ENCODE data around the gene C13orf46.
"Not testable (repeated sequence)": the region's sequence is repeated elsewhere in the genome, so short reads cannot be mapped to it uniquely, and the experiment has no call there.

C13orf46 gene

DNA sequence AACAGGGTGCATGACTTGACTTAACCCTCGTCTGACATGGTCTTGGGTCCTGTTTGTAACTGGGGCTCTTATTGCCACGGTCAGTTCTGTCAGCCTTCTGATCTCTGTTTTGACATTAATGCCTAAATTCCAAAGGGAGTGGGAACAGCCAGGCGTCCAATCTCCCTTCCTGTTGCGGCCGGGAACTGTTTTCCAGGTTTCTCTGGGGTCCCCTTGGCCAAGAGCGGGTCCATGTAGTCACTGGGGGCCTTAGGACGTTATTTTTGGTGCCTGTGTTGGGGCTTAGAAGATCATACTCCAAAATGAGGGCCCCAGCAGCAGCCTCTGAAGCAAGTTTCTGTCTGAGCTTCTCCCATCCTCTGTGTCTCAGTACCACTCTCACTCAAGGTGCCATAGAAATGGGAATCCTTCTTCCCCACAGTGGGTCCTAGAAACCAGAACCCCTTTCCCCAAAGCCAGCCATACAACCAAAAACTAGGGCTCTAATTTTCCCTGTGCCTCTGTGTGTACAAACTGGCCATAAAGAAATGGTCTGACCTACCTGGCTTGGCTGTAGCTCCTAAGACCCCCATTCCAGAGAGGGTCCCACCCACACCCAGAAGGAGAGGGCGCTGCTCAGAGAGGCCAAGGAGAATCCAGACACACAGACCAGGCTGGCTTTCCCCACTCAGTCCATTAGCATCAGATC, 50.4 kb downstream of the C13orf46 start:
- DNase-seq (ENCODE audit: low read depth): no peak

DNA sequence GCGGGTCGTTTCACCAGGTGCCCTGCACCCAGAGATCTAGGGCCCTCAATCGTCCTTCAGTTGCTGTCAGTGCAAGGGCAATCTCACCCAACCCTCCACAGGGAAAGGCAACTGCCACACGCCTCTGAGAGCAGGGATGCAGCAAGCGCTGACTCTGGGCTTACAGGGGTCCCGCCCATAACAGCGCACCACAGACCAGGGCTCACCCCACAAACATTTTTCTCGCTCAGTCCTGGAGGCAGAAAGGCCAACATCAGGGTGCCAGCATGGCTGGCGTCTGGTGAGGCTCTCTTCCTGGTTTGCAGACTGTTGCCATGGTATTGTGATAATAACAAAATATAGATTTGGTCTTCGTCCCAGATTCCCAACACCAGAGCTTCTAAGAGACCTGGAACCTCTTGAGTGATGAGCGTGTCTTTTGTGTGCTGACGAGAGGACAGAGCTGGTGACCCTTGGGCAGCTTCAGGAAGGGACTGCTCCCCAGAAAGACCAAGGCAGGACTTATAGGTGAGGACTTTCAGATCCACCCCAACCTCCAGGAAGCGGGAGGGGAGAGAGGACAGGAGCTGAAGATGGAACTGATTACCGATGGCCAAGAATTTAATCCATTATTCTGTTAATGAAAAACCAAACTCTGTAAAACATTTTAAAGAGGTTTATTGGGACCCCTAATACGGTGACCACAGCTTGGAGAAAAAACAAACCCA, 51.3 kb downstream of the C13orf46 start:
- DNase-seq (ENCODE audit: low read depth): no peak

DNA sequence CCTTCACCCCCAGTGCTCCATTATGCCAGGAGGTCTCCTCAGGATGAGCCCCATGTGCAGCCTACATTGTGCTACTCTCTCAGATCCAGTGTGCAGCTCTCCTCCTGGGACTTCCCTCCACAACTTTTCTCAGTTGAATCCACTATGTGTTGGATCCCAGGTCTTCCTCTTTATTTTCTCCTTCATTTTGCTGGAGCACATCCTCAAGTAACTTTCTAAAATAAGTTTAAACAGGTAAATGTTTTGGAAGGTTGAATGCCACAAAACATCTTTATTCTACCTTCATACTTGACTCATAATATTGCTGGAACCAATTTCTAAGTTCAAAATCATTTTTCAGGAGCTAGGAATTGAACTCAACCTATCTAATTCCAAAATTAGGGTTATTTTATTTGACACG, 52.1 kb downstream of the C13orf46 start:
- no peak for DNase-seq (ENCODE audit: low read depth)

DNA sequence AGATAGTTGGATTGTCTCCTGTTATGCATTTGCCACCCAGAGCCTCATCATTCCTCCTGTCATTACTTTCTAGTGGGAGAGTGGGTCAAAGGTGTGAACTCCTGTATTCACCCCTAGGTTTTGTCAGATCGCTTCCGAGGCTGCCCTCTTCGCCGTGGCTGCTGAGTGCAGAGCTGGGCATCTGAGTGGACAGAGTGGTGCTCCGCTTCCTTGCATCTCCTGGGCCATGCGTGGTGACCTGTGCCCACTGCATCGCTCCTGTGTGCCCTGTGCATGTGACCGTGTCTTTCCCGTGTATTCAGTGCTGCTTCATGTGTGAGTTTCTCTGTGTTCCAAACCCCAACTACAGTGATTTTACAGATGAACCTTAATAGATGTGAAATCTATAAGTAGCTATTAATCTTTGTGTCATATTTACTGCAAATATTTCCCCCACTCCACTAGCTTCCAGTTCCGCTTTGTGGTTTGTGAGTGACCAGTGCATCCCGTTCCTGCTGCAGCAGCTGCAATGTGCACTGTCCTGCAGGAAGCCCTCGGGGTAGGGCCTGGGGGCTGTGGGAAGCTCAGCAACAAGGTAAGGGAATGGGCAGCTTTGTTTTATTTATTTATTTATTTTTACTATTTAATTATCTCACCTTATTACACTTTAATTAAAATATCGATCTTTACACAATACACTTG, 53.1 kb downstream of the C13orf46 start:
- DNase-seq (ENCODE audit: low read depth): no peak

DNA sequence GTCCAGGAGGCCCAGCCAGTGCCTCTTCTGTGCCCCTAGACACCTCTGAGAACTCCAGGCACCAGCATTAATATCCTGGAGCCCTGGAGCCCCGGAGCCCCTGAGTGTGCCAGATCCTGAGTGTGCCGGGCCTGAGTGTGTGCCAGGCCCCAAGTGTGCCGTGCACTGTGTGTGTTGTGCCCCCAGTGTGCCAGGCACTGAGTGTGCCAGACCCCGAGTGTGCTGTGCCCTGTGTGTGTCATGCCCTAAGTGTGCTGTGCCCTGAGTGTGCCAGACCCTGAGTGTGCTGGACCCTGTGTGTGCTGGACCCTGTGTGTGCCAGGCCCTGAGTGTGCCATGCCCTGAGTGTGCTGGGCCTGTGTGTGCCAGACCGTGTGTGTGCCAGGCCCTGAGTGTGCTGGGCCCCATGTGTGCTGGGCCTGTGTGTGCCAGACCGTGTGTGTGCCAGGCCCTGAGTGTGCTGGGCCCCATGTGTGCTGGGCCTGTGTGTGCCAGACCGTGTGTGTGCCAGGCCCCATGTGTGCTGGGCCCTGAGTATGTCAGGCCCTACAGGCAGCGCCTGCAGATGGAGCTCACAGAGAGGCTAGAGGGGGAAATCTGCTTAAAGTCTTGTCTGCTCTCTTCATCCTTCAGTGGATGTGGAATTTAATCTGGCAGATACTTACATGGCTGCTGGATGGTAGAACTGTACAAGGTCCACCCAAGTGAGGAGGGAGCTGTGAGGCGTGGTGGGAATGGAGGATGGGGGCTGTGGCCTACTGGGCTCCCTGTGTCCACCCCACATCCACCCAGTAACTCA, 53.9 kb downstream of the C13orf46 start:
- DNase-seq (ENCODE audit: low read depth): no peak

DNA sequence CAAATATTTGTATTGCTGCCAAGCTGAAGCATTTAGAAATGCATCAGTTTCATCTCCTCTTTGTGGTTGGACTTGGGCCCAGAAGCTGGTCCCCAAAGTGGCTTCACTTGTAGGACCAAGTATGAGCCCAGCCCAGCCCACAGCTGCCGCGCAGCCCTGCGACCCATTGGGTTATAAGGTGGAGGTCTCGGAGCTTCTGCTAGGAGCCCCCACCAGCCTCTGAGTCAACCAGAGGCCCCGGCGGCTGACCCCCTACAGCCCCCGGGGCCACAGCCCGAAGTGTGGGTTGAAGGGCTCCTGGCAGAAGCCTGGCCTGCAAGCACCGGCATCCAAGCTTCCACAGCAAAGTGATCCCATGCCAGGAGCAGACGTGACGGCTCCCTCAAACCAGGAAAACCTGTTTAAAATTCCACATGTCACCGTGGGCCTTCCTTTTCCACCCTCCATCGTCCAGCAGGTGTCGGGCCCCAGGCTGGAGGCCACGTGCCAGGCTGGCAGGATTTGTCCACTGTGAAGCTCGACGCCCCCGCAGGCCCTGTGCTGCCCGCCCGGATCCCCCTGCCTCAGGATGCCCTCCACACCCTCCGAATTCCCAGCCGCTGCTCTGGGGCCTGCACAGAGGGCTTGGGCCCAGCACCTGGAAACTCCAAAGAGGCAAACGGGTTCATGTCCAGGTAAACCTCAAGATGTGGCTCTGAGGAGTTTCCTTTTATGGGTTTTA, 54.7 kb downstream of the C13orf46 start:
- DNase-seq (ENCODE audit: low read depth): no peak

DNA sequence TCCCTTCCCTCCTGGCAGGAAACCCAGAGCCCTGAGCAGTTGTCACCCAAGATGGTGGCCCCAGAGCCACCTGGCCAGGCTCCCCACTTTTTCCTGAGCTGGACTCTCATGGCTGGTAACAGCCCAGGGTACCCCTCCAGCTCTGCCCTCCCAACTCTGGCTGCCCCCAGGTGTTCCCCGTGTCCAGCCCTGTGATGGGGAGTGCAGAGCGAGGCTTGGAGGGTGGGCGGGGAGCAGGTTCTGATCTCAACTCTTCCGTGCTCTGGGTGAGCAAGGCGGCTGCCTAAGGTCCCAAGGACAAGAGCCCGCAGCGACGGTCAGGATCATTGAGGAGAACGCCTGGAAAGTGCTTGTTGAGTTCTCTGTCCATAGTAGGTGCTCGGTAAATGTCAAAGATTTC, 55.3 kb downstream of the C13orf46 start:
- no peak for DNase-seq (ENCODE audit: low read depth)

DNA sequence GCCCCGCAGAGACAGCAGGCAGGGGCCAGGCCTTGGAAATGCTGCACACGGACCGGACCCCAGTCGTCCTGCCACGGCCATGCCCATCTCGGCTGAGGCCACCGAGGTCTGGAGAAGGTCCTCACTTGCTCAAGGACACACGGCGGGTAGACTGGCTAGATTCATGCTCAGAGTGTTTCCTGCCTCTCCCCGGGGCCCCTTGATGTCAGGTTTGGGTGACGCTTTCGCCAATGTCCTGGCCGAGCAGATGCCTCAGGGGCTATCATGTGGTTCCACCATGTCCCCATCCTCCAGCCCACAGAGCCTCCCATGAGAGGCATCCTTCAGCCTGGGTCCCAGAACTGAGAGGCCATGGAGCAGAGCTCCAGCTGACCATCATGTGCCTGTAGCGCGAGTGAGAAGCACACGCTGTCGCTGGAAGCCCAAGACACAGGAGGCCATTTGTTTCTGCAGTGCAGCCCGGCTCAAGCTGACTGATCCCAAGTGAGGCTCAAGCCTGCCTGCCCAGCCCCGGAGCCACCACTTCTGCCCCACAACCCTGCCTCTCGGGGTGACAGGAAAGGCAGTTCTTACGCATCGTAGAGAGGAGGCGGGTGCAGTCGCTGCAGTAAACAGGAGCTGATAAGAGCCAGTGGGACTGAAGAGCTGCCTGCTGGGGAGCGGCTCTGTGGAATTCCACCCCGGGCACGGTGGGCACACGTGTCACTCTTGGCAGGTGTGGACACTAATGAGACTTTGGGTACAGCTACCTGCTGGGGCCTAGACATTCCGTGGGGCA, 56.1 kb downstream of the C13orf46 start:
- DNase-seq (ENCODE audit: low read depth): no peak

DNA sequence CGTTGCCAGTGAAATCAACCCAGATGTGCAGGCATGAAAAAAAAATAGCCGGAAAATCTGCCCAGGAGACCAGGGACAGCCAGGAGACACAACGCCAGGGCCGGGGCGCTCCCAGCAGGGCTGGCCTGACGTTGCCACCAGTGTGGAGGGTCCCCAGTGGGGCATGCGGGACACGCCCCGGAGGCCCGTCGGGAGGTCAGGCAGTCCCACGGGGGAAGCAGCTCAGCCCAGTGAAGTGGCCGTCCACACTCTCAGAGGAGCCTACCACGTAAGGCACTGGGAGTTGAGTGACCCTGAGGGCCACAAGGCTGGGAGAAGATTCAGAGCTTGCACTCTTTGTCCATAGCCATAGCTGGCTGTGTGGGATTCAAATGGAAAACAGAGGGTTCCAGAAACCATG, 56.8 kb downstream of the C13orf46 start:
- no peak for DNase-seq (ENCODE audit: low read depth)

DNA sequence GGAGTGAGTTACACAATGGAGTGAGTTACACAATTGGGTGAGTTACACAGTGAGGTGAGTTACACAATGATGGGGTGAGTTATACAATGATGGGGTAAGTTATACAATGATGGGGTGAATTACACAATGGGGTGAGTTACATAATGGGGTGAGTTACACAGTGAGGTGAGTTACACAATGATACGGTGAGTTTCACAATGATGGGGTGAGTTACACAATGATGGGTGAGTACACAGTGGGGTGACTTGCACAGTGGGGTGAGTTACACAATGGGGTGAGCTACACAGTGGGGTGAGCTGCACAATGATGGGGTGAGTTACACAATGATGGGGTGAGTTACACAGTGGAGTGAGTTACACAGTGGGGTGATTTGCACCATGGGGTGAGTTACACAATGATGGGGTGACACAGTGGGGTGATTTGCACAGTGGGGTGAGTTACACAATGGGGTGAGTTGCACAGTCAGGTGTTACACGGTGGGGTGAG, 57.5 kb downstream of the C13orf46 start:
- DNase-seq (ENCODE audit: low read depth): no peak

DNA sequence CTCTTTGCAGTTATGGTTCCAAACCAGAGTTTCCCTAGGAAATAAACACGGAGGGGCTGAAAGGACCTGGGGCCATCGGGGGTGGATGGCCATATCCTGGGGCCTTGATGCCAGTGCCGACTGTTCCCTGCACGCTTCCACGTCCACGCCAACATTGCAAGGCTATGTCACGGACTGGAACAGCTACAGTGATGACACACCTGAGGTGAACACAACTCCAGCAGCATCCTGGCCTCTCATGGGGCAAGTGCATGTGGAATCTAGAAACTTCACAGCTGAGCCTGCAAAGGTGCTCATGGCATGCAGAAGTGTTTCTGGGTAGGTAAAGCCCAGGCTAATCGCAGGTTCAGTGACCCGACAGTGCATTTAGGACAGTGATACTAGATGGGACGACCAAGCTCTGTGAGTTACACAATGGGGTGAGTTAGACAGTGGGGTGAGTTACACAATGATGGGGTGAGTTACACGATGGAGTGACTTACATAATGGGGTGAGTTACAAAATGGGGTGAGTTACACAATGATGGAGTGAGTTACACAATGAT, 58.0 kb downstream of the C13orf46 start:
- no peak for DNase-seq (ENCODE audit: low read depth)

DNA sequence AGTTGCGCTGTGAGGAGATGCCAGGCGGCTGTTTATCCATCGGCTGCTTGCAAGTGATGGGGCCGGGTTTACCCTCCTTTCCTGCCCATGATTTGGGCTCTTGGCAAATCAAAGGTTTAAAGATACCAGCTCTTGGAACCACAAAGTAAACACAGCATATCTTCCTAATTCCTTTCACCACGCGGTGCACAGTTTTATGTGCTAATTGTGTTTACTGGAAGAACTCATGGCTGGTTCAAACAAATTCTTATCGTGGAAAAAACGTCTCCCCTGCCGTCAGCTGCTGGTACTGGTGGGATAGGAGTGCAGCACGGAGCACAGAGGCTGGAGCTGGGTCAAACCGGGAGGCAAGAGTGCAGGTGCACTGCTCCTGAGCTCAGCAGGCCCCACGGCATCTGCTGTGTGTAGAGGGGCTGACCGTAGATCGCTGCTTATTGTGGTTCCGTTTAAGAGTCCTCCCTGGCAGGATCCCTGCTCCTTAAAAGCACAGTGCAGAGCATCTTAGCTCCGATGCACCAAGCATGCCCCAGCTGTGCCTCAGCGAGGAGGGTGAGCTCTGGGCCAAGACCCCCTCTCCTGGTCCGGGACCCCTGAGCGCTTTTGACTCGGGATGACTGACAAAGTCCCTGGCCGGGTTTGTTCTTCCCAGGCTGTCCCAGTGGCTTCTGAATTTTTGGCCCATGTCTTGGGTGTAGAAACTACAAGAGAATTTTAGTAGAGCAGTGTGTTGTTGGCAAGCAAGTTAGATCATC, 58.7 kb downstream of the C13orf46 start:
- DNase-seq (ENCODE audit: low read depth): no peak

DNA sequence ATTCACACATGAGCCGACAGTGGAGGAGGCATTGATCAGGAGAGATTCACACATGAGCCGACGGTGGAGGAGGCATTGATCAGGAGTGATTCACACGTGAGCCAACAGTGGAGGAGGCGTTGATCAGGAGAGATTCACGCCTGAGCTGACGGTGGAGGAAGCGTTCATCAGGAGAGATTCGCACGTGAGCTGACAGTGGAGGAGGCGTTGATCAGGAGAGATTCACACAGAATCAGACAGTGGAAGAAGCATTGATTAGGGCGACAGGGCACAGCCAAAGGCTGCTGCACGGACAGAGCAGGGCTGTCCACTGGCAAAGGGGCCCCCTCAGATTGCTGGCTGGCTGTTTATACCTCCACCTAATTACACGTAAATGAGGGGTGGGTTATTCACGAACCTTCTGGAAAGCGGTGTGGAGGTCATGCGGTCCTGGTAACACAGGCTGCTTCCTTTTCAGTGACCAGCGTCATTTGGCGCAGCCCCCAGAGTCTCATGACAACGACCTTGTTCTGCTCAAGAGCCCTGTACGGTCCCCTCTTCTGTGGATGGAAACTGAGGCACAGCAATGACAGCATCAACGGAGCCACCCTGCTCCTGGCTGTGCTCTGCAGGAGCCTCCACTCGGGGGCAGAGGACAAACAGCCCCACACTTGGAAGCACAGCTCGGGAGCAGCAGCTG, 59.4 kb downstream of the C13orf46 start:
- DNase-seq (ENCODE audit: low read depth): no peak

DNA sequence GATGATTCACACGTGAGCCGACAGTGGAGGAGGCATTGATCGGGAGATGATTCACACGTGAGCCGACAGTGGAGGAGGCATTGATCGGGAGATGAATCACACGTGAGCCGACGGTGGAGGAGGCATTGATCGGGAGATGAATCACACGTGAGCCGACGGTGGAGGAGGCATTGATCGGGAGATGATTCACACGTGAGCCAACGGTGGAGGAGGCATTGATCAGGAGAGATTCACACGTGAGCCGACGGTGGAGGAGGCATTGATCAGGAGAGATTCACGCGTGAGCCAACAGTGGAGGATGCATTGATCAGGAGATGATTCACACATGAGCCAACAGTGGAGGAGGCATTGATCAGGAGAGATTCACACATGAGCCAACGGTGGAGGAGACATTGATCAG, 60.0 kb downstream of the C13orf46 start:
- not testable (repeated sequence) for DNase-seq (ENCODE audit: low read depth)

DNA sequence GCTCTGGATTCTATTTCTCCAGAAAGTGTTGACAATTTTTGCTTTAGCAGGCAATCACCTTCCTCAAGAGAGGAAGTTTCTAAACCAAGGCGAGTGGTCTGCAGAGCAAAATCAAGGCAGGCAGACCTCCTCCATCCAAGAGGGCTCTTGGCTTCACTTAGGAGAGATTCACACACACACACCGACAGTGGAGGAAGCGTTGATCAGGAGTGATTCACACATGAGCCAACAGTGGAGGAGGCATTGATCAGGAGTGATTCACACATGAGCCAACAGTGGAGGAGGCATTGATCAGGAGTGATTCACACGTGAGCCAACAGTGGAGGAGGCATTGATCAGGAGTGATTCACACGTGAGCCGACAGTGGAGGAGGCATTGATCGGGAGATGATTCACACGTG, 60.5 kb downstream of the C13orf46 start:
- DNase-seq (ENCODE audit: low read depth): not testable (repeated sequence)

DNA sequence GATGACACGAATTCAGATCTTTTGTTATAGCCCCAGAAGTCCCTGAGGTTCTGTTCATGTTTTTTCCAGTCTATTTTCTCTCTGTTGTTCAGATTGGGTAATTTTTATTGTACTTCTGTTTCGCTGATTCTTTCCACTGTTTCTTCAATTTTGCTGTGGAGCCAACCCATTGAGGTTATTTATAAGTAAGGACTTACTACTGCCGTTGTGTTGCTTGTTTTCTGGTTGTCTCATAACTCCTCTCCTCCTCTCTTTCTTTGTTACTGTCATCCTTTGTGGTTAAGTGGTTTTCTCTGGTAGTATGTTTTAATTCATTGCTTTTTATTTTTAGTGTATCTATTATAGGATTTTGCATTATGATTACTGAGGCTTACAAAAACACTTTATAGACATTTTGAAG, 61.3 kb downstream of the C13orf46 start:
- DNase-seq (ENCODE audit: low read depth): no peak

DNA sequence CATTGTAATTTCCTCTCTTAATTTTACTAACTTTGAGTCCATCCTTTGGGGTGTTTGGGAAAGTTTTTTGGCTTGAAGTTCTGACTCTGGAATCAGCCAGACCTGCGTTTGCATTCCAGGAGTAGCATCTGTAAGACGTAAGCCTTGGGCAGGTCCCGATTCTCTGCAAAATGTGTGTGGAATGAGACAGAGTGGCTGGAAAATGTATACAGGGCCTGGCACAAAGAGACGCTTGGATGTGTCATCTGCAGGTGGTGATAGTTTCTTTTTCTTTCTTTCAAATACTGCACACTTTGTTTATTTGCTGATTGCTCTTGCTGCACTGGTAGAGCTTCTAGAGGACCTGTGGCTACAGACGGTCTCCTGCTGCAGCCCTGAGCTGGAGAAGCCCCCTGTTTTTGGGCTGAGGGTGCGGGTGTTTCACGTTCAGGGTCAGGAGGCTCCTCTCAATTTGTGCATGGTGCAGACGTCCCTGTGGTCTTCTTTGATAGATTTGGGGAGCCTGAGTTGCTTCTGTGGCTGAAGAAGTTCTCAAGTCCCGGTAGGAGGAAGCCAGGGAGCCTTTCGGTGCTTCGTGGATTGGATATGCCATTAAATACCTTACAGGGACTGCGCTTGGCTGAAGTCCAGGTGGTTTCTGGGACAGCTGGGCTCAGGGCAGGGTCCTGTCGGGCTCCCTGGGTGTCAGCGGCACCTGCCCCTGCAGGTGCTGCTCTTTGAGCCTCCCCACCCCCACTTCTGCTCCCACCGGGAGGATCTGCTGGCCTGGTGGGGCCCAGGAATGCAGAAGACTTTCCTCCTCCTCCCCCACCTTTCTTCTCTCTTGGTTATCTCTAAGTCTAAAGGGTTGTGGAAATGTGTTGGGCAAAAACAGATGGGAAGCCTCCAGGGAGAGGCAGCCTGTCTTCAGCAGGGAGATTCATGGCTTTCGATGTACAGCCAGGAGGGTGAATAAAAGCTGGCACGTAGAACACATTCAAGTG, 66.0 kb downstream of the C13orf46 start:
- no peak for DNase-seq (ENCODE audit: low read depth)

DNA sequence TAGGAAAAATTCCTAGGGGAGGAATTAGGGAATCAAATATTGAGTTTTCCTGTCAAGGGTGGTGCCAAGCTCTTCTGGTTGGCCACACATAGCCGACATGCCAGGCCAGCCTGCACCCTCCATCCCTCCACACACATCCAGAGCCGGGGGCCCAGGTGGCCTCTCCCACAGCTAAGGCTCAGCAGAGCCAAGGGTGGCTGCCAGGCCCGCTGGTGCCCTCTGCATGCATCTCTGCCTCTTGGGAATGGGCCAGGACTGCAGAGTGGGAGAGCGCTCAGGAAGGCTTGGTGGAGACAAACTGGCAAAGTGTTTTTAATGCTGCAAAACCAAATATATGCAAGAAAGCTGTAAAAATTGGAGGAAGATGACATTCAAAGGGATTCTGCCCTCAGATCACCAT, 67.3 kb downstream of the C13orf46 start:
- DNase-seq (ENCODE audit: low read depth): no peak
